Natural killer cell (primary cell): Measurements from ENCODE around the gene DEPDC1. TPM values are rescaled to one million over a fixed set of nuclear protein-coding genes. Genes with fewer than 3 reads are reported as not detected.
"Not testable (repeated sequence)": the region's sequence is repeated elsewhere in the genome, so short reads cannot be mapped to it uniquely, and the experiment has no call there.

Experiments used
- ATAC-seq, 3 donors: fragments of 150-1000 bp in 2 of 3; fragments of 200-7000 bp in 1 of 3; cut with Tn5 transposase; 1 replicate in 1 of 3; 2 replicates in 2 of 3; pipeline ENCODE4 v1.10.0; 2021; ENCODE audit warnings: mild to moderate bottlenecking in 2 of 3, moderate library complexity in 2 of 3
- DNase-seq, 2 donors: peaks; one replicate each; pipeline versions ENCODE4 v3.0.0 to v3.0.0-alpha.2; 2013 to 2021; ENCODE audit warnings: mixed read lengths in 1 of 2
- H3K27ac ChIP-seq: one replicate; pipeline ENCODE4 v1.5.1; 2013; ENCODE audit warnings: mild to moderate bottlenecking, low read length
- H3K27me3 ChIP-seq: one replicate; pipeline ENCODE4 v1.6.1; 2013; ENCODE audit warnings: low read length; ENCODE audit not compliant: control insufficient read depth, insufficient read depth
- H3K36me3 ChIP-seq: one replicate; pipeline ENCODE4 v1.6.1; 2013; ENCODE audit warnings: low read length; ENCODE audit not compliant: control insufficient read depth, insufficient read depth
- H3K4me1 ChIP-seq: one replicate; pipeline ENCODE4 v1.6.1; 2013; ENCODE audit warnings: low read length; ENCODE audit not compliant: control insufficient read depth, insufficient read depth
- H3K4me3 ChIP-seq: one replicate; pipeline ENCODE4 v1.5.1; 2013; ENCODE audit warnings: low read length
- H3K9me3 ChIP-seq: one replicate; pipeline ENCODE4 v1.6.1; 2013; ENCODE audit warnings: low read length; ENCODE audit not compliant: control insufficient read depth, insufficient read depth
- H3K27ac Mint-ChIP-seq, 2 donors: one replicate each; pipeline ENCODE4 v1.8.0; 2022; ENCODE audit warnings: mild to moderate bottlenecking in 2 of 2, mixed read lengths in 2 of 2, moderate library complexity in 1 of 2
- H3K27me3 Mint-ChIP-seq, 2 donors: one replicate each; pipeline ENCODE4 v1.8.0; 2022; ENCODE audit warnings: low read depth in 2 of 2, mixed read lengths in 2 of 2
- H3K36me3 Mint-ChIP-seq: one replicate; pipeline ENCODE4 v1.8.0; 2022; ENCODE audit warnings: mixed read lengths
- H3K4me1 Mint-ChIP-seq, 2 donors: one replicate each; pipeline ENCODE4 v1.8.0; 2022; ENCODE audit warnings: mixed read lengths in 2 of 2
- H3K4me3 Mint-ChIP-seq: one replicate; pipeline ENCODE4 v1.8.0; 2022; ENCODE audit warnings: mild to moderate bottlenecking, moderate library complexity, mixed read lengths
- H3K9me3 Mint-ChIP-seq, 2 donors: one replicate each; pipeline ENCODE4 v1.8.0; 2022; ENCODE audit warnings: mixed read lengths in 2 of 2
- WGBS: methylation state at CpG from one replicate; pipeline ENCODE4 v1.1.7; 2013; ENCODE audit warnings: missing lambda C conversion rate; ENCODE audit not compliant: insufficient coverage; 5-methylcytosine and 5-hydroxymethylcytosine counted together
- intact Hi-C: fragments of 100-400 bp; cut with micrococcal nuclease; formaldehyde crosslinking; loops from one replicate; pipeline ENCODE4 v1.14.2; 2022
- total RNA-seq, 4 donors: library from RNA; stranded (reverse); fragments of 120-200 nt in 1 of 4; gene quantifications; one replicate each; pipeline versions ENCODE4 v1.2.3 to v1.2.4, GENCODE V29; 2013 to 2022
- TF ChIP-seq, protein P1 (sequence below): fragments of 200-600 bp; IDR thresholded peaks from one replicate; pipeline ENCODE4 v1.8.0; 2022; ENCODE audit warnings: antibody characterized with exemption

Gene DEPDC1
- total RNA-seq, 3 donors from 2014 or later (not counting 1 experiment from before 2014, with no cell fraction given), result not detected

DNA sequence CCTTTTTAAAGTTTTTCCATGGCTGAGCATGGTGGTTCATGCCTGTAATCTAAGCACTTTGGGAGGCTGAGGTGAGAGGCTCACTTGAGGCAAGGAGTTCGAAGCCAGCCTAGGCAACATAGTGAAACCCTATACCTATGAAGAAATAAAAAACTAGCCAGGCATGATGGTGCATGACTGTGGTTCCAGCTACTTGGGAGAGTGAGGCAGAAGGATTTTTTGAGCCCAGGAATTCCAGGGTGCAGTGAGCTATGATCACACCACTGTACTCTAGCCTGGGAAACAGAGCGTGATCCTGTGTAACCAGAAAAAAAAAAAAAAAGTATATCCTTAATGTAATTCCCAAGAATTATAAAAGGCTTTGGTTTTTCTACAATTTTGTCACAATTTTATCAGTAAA is 17.4 kb downstream of the DEPDC1 start:
- no peak for DNase-seq
- no peak overlapping the region for H3K27ac Mint-ChIP-seq
- WGBS, result no CpG with 5 or more reads among the region's 2 CpGs
- intact Hi-C loops, result no loop called here
- no peaks in the 10 kb centered on the region for H3K9me3 ChIP-seq
- no peak for ATAC-seq
- H3K4me3 ChIP-seq, result no peak overlapping the region
- H3K27me3 ChIP-seq, result no peaks in the 10 kb centered on the region
- H3K4me1 Mint-ChIP-seq, result peaks cover 0 to 9% of the 10 kb centered on the region in 2 donors
- H3K27me3 Mint-ChIP-seq, result no peaks in the 10 kb centered on the region
- H3K27ac ChIP-seq, result no peak overlapping the region
- H3K4me3 Mint-ChIP-seq, result no peak overlapping the region
- TF ChIP-seq, protein P1, sequence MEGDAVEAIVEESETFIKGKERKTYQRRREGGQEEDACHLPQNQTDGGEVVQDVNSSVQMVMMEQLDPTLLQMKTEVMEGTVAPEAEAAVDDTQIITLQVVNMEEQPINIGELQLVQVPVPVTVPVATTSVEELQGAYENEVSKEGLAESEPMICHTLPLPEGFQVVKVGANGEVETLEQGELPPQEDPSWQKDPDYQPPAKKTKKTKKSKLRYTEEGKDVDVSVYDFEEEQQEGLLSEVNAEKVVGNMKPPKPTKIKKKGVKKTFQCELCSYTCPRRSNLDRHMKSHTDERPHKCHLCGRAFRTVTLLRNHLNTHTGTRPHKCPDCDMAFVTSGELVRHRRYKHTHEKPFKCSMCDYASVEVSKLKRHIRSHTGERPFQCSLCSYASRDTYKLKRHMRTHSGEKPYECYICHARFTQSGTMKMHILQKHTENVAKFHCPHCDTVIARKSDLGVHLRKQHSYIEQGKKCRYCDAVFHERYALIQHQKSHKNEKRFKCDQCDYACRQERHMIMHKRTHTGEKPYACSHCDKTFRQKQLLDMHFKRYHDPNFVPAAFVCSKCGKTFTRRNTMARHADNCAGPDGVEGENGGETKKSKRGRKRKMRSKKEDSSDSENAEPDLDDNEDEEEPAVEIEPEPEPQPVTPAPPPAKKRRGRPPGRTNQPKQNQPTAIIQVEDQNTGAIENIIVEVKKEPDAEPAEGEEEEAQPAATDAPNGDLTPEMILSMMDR, result no peak
- H3K4me1 ChIP-seq, result no peaks in the 10 kb centered on the region
- no peaks in the 10 kb centered on the region for H3K9me3 Mint-ChIP-seq
- H3K36me3 ChIP-seq, result peaks cover 2% of the 10 kb centered on the region
- no peaks in the 10 kb centered on the region for H3K36me3 Mint-ChIP-seq

DNA sequence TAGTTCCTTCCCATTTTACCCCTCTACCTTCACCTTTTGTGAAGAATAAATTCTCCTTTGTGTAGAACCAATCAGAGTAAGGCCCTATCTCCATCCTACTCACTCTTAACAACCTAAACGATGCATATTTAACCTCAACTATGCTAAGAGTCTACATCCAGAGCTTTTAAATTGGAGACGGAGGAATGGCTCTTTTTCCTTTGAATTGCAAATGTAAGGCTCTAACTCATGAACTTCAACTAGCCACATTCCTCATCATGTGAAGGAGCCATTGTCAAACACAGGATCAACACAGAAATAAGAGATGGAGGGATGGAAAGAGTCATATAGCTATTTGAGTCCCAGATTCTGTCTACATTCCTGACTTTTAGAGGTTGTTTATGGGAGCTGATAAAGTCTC is 18.2 kb downstream of the DEPDC1 start:
- DNase-seq (no peak), ATAC-seq (no peak)
- no peak overlapping the region for H3K4me3 ChIP-seq
- H3K9me3 ChIP-seq, result no peaks in the 10 kb centered on the region
- H3K27me3 Mint-ChIP-seq, result no peaks in the 10 kb centered on the region
- H3K4me1 ChIP-seq, result no peaks in the 10 kb centered on the region
- no peak overlapping the region for H3K27ac ChIP-seq
- intact Hi-C loops, result no loop called here
- peaks cover 0 to 9% of the 10 kb centered on the region in 2 donors for H3K4me1 Mint-ChIP-seq
- H3K9me3 Mint-ChIP-seq, result no peaks in the 10 kb centered on the region
- peaks cover 4% of the 10 kb centered on the region for H3K36me3 Mint-ChIP-seq
- 100% methylated on average over 2 of the region's 2 CpGs for WGBS
- no peak overlapping the region for H3K27ac Mint-ChIP-seq
- H3K36me3 ChIP-seq, result peaks cover 2% of the 10 kb centered on the region
- TF ChIP-seq, protein P1, result no peak
- no peaks in the 10 kb centered on the region for H3K27me3 ChIP-seq
- H3K4me3 Mint-ChIP-seq, result no peak overlapping the region

DNA sequence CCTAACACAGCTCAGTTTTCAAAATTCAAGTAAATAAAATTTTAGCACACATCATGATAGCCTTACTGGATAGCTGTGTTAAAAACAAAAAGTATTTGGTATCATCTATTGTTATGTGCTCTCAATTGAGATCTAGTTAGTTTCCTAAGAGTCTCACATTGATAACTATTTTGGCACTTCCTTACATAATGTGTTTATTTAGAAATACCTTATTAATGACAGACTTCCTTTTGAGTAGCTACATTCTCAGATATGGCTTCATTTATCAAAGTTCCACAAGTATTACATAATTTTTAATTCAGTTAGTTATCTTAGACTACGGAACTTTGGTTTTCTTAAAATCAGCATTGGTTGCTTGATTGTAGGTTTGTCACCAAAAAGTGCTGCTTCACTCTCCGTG is 20.3 kb downstream of the DEPDC1 start:
- DNase-seq, H3K27me3 ChIP-seq, H3K9me3 Mint-ChIP-seq, H3K4me1 Mint-ChIP-seq, H3K36me3 ChIP-seq, H3K27ac ChIP-seq, H3K4me3 ChIP-seq, H3K36me3 Mint-ChIP-seq, H3K4me1 ChIP-seq, H3K9me3 ChIP-seq, H3K4me3 Mint-ChIP-seq, H3K27me3 Mint-ChIP-seq, ATAC-seq, intact Hi-C loops, H3K27ac Mint-ChIP-seq: not testable (repeated sequence)
- 95% methylated on average over 2 of the region's 2 CpGs for WGBS

DNA sequence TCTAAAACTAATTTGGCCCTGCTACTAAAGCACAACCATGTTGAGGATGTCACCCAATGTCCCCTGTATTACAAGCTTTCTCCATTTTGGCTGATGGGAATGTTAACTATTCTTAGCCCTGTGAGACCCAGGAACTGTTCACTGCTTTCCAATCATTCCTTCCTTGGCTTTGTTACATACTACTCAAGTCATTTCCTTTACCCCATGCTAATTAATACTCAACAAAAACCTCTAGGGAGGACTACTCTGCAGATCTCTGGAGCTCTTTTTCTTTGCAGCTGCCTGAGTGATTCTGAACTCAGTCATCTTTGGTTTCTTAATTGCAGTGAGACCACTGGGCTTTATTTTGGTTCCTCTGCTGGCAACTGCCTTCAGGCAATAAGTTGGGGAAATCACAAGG is 23.8 kb downstream of the DEPDC1 start:
- no peaks in the 10 kb centered on the region for H3K27me3 ChIP-seq
- H3K9me3 ChIP-seq, result no peaks in the 10 kb centered on the region
- Mint-ChIP-seq H3K9me3 (peaks cover 0 to 2% of the 10 kb centered on the region in 2 donors), H3K27ac (no peak overlapping the region), H3K36me3 (peaks cover 4% of the 10 kb centered on the region), H3K27me3 (no peaks in the 10 kb centered on the region), H3K4me1 (no peaks in the 10 kb centered on the region), H3K4me3 (no peak overlapping the region)
- H3K4me1 ChIP-seq, result no peaks in the 10 kb centered on the region
- DNase-seq, result no peak
- H3K36me3 ChIP-seq, result no peaks in the 10 kb centered on the region
- intact Hi-C loops, result no loop called here
- TF ChIP-seq, protein P1, result no peak
- no peak overlapping the region for H3K4me3 ChIP-seq
- no peak for ATAC-seq
- no peak overlapping the region for H3K27ac ChIP-seq
